Measurements from ENCODE around the gene LILRB5.

- no peak for TF ChIP-seq MXD1 (CRISPR knock-in tag; IDR thresholded peaks at IDR 0.05; ENCODE audit: borderline replicate concordance, poor library complexity, severe bottlenecking)
- no peak for TF ChIP-seq FOXJ3 (CRISPR knock-in tag; IDR thresholded peaks at IDR 0.05)
- TF ChIP-seq ZNF436 (CRISPR knock-in tag; IDR thresholded peaks at IDR 0.05), result no peak
- no peak for TF ChIP-seq CHD1 (IDR thresholded peaks at IDR 0.05; ENCODE audit: low read length)
- no peak for TF ChIP-seq CHD2 (IDR thresholded peaks at IDR 0.05; ENCODE audit: low read depth, low read length)
- TF ChIP-seq CREB1 (IDR thresholded peaks at IDR 0.05), result no peak
- TF ChIP-seq CREB1 (CRISPR knock-in tag; IDR thresholded peaks at IDR 0.05), result no peak
- TF ChIP-seq ZEB2 (IDR thresholded peaks at IDR 0.05), result no peak
- TF ChIP-seq, protein P1, sequence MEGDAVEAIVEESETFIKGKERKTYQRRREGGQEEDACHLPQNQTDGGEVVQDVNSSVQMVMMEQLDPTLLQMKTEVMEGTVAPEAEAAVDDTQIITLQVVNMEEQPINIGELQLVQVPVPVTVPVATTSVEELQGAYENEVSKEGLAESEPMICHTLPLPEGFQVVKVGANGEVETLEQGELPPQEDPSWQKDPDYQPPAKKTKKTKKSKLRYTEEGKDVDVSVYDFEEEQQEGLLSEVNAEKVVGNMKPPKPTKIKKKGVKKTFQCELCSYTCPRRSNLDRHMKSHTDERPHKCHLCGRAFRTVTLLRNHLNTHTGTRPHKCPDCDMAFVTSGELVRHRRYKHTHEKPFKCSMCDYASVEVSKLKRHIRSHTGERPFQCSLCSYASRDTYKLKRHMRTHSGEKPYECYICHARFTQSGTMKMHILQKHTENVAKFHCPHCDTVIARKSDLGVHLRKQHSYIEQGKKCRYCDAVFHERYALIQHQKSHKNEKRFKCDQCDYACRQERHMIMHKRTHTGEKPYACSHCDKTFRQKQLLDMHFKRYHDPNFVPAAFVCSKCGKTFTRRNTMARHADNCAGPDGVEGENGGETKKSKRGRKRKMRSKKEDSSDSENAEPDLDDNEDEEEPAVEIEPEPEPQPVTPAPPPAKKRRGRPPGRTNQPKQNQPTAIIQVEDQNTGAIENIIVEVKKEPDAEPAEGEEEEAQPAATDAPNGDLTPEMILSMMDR (IDR thresholded peaks at IDR 0.05 in 2 of 3, conservative IDR thresholded peaks at IDR 0.05 in 1 of 3; ENCODE audit: insufficient read depth in 2 of 3, low read depth in 1 of 3, low read length in 3 of 3), result no peak
- no peak for TF ChIP-seq HNRNPLL (IDR thresholded peaks at IDR 0.05; ENCODE audit: low read depth, low read length, poor library complexity, severe bottlenecking)
- TF ChIP-seq, protein P2, sequence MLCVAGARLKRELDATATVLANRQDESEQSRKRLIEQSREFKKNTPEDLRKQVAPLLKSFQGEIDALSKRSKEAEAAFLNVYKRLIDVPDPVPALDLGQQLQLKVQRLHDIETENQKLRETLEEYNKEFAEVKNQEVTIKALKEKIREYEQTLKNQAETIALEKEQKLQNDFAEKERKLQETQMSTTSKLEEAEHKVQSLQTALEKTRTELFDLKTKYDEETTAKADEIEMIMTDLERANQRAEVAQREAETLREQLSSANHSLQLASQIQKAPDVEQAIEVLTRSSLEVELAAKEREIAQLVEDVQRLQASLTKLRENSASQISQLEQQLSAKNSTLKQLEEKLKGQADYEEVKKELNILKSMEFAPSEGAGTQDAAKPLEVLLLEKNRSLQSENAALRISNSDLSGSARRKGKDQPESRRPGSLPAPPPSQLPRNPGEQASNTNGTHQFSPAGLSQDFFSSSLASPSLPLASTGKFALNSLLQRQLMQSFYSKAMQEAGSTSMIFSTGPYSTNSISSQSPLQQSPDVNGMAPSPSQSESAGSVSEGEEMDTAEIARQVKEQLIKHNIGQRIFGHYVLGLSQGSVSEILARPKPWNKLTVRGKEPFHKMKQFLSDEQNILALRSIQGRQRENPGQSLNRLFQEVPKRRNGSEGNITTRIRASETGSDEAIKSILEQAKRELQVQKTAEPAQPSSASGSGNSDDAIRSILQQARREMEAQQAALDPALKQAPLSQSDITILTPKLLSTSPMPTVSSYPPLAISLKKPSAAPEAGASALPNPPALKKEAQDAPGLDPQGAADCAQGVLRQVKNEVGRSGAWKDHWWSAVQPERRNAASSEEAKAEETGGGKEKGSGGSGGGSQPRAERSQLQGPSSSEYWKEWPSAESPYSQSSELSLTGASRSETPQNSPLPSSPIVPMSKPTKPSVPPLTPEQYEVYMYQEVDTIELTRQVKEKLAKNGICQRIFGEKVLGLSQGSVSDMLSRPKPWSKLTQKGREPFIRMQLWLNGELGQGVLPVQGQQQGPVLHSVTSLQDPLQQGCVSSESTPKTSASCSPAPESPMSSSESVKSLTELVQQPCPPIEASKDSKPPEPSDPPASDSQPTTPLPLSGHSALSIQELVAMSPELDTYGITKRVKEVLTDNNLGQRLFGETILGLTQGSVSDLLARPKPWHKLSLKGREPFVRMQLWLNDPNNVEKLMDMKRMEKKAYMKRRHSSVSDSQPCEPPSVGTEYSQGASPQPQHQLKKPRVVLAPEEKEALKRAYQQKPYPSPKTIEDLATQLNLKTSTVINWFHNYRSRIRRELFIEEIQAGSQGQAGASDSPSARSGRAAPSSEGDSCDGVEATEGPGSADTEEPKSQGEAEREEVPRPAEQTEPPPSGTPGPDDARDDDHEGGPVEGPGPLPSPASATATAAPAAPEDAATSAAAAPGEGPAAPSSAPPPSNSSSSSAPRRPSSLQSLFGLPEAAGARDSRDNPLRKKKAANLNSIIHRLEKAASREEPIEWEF (CRISPR knock-in tag; IDR thresholded peaks at IDR 0.05), result no peak
- no peak for TF ChIP-seq IRF2 (CRISPR knock-in tag; IDR thresholded peaks at IDR 0.05)
- no peak for TF ChIP-seq ZBTB1 (CRISPR knock-in tag; IDR thresholded peaks at IDR 0.05; ENCODE audit: borderline replicate concordance, low read depth)
These were observed 30.4 kb upstream of the LILRB5 start for GRCh38 chr19:54287456-54287855.
